Bladder microvascular endothelial cell (primary cell): ENCODE data around the gene PDSS1. TPM values are rescaled to one million over a fixed set of nuclear protein-coding genes. Genes with fewer than 3 reads are reported as not detected.

ENCODE experiments used
- total RNA-seq: library from RNA; depleted of rRNA; stranded (reverse); fragments of >200 nt; gene quantifications from 2 replicates; pipeline ENCODE4 v1.2.3, GENCODE V29; 2014

The PDSS1 gene, protein sequence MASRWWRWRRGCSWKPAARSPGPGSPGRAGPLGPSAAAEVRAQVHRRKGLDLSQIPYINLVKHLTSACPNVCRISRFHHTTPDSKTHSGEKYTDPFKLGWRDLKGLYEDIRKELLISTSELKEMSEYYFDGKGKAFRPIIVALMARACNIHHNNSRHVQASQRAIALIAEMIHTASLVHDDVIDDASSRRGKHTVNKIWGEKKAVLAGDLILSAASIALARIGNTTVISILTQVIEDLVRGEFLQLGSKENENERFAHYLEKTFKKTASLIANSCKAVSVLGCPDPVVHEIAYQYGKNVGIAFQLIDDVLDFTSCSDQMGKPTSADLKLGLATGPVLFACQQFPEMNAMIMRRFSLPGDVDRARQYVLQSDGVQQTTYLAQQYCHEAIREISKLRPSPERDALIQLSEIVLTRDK
- total RNA-seq = 5.3 and 8.1 TPM in 2 replicates

DNA sequence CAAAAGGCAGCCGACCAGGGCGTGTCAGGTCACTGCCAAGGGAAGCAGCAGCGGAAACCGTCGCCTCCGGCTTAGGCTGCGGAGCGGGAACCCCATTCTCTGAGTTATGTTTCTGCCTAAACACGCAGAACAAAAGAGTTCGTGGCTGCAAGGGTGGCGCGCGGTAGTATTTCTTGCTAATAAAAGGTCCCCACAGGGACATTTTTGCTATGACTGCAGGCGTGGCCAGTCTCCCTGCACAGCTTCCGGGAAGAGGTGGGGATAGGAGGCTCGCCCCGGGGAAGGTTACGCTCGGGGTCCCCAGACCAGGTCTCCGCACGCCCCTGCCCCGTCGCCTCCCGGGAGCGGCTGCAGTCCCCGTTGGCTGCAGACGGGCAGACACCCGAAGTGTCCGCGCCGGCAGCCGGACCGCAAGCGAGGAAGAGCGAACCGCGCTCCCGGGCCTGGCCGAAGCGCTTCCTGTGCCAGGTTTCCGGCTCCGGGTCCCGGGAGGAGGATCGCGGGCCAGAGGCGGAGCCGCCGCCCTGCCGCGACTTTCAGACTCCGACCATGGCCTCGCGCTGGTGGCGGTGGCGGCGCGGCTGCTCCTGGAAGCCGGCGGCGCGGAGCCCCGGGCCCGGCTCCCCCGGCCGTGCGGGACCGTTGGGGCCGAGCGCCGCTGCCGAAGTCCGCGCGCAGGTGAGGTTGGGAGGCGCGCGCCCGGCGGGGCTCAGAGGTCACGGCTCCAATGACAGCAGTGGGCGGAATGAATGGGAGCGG is at the start of gene PDSS1:
Gene PDSS1 (plus strand): TSS at position 539 of the 759 bp plus-strand sequence. CDS start 11 bp downstream, at position 550.

Other genes starting within 250 kb of the PDSS1 start
- gene ABI1, start 163.3 kb downstream of the PDSS1 start, total RNA-seq = 29.5 and 43.8 TPM in 2 replicates